ENCODE data around the gene PPIL1. TPM values are rescaled to one million over a fixed set of nuclear protein-coding genes. Genes with fewer than 3 reads are reported as not detected.

The PPIL1 gene
- total RNA-seq, 2 experiments from 2014 or later = 55.1 to 58.4 TPM

DNA sequence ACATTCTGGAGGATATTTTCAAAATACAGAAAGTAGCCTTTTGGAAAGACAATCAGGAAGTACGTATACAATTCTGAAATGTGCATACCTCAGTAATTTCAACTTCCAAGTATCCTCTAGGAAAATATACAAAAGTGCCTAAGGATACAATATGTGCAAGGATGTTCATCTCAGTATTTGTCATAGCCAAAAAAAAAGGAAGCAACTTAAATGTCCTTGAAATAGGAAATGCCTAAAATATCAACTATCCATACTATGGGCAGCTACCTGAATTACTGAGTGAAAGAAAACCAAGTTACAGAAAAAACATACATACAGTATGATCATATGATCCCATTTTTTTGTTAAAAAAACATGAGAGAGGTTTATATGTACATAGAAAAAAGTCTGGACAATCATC lies 1.5 kb downstream of the PPIL1 start:
- H3K27me3 Mint-ChIP-seq = no peaks in the 10 kb centered on the region
- no peak for DNase-seq
- no peak overlapping the region for H3K27ac Mint-ChIP-seq
- H3K36me3 Mint-ChIP-seq = peaks cover 43% of the 10 kb centered on the region
- H3K4me1 Mint-ChIP-seq = peaks cover 42% of the 10 kb centered on the region
- H3K9me3 Mint-ChIP-seq = no peaks in the 10 kb centered on the region
- peak overlapping the region; percentile 97 for H3K4me3 Mint-ChIP-seq

DNA sequence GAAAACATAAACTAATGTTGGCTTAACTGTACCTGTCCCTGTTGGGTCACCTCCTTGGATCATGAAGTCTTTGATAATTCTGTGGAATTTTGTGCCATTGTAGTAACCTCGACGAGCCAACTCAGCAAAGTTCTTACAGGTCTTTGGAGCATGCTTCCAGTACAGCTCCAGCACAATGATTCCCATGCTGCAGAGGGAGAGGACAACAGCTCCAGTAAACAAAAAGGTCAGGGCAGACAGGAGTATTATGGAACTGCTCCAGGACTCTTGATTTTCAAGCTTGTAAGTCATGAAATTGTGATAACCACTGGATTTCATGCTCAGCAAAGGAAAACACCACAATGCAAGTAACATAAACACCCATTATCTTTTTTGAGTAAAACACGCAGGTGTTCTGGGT lies 2.9 kb downstream of the PPIL1 start:
- H3K4me1 Mint-ChIP-seq = peaks cover 51% of the 10 kb centered on the region
- no peak overlapping the region for H3K27ac Mint-ChIP-seq
- H3K4me3 Mint-ChIP-seq = no peak overlapping the region
- H3K27me3 Mint-ChIP-seq = no peaks in the 10 kb centered on the region
- peaks cover 52% of the 10 kb centered on the region for H3K36me3 Mint-ChIP-seq
- DNase-seq = no peak
- no peaks in the 10 kb centered on the region for H3K9me3 Mint-ChIP-seq

DNA sequence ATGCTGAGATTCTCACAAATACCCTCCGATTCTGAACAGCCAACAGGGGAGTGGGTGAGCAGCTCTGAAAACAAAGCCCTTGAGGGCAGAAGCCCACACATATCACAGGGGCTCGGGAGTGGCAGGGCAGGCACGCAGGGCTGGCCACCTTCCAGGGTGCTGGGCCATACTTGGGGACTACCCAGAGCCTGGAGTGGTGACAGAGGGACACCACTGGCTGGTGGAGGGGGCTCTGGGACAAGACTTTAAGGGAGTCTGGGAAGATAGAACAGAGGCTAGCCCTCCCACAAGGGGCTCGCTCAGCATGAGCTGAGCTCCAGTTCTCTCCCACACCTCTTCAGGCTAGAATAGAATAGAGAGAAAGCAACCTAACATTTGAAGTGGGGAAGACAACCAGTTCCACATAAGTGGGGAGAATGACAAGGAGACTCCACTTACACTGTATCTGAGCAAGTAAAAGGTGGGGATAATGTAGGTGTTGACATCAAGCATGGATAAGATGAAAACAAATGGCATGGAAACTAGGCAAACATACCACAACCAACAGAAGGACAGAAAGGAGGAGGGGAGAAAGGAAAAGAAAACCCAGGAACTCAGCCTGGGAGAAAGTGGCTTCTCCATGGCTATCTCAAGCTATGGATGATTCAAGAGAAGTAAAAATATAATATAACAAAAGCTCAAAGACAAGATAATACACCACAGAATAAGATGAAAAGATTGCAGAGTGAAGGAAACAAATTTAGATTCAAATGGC lies 7.0 kb downstream of the PPIL1 start:
- H3K4me1 Mint-ChIP-seq = peaks cover 53% of the 10 kb centered on the region
- H3K4me3 Mint-ChIP-seq = no peak overlapping the region
- no peak for DNase-seq
- H3K9me3 Mint-ChIP-seq = no peaks in the 10 kb centered on the region
- H3K36me3 Mint-ChIP-seq = peaks cover 53% of the 10 kb centered on the region
- no peaks in the 10 kb centered on the region for H3K27me3 Mint-ChIP-seq
- H3K27ac Mint-ChIP-seq = no peak overlapping the region

DNA sequence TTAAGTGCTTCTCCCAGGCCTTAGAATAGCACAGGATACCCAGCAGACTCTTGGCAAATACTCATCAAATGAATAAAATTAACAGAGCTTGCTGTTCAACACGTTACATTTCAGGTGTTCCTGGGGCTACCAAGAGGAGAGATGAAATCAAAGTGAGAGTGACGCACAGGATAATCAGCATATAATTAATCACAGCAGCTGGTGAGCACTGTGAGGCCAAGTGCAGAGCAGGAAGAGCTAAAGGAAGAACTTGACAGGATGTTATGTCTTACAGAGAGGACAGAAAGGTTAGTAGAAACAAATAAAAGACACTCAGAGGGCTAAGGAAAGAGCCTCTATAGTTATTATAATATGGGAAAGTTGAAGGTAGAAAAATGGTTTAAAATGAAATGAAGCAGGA lies 8.8 kb downstream of the PPIL1 start:
- Mint-ChIP-seq H3K27me3 (no peaks in the 10 kb centered on the region), H3K4me3 (no peak overlapping the region), H3K4me1 (peaks cover 41% of the 10 kb centered on the region), H3K36me3 (peaks cover 41% of the 10 kb centered on the region), H3K27ac (no peak overlapping the region), H3K9me3 (no peaks in the 10 kb centered on the region)
- no peak for DNase-seq

DNA sequence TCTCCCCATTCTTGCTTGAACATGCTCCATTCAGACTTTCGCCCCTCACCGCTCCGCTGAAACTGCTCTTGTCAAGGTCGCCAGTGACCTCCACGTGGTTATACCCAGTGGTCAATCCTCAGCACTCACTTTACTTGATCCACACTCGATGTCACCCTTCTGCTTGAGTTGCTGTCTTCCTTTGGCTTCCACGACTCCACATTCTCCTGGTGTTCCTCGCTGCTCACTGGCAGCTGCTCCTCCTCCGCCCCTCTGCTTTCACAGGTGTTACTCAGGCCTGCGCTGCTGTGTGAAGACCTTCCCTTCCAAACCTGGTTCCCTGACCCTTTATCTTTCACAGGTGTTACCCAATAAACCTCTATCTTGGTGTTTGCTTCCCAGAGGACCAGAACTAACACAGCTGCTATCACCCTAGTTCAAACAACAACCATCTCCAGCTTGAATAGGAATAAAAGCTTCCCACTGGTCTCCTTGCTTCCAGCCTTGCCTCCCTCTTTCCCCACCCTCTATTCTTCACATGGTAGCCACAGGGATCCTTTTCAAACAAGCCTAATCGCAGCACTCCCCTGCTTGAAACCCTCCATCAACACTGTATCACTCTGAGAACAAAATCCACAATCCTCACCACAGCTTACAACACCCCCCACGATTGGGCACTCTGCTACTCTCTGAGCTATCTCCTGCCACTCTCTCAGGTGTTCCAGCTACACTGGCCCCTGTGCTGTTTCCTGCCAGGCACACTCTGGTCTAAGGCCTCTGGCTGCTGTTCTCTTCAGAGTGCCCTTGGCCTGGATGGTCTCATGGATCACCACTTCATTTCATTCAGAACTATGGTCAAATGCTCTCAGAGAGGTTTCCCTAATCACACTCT lies 10.7 kb downstream of the PPIL1 start:
- Mint-ChIP-seq H3K9me3 (no peaks in the 10 kb centered on the region), H3K27ac (no peak overlapping the region), H3K27me3 (no peaks in the 10 kb centered on the region), H3K36me3 (peaks cover 32% of the 10 kb centered on the region), H3K4me3 (no peak overlapping the region), H3K4me1 (peaks cover 29% of the 10 kb centered on the region)
- DNase-seq = no peak

DNA sequence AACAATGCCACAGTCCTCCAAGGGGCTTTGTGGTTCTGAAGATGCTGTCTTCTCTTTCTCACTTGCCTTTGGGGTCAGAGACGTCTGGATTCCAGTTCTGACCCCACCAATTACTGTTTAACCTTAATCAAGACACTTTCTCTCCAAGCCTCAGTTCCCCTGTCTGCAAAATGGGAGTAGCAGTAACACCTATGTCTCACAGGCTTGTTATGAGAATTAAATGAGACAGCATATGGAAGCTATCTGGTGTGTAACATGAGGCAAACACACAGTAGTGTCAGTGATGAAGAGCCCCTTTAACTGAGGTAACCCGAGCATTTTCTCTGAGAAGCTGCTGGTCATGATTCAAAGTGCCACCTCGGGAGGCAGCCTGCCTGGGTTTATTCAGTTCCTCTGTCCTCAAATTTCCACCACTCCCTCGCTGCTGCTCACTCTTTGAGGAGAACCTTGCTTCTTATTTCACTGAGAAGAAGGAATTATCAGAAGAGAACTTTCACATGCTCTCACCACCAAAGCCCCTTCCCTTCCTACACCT lies 11.7 kb downstream of the PPIL1 start:
- Mint-ChIP-seq H3K4me1 (peaks cover 29% of the 10 kb centered on the region), H3K27ac (no peak overlapping the region), H3K9me3 (no peaks in the 10 kb centered on the region), H3K27me3 (no peaks in the 10 kb centered on the region), H3K4me3 (no peak overlapping the region), H3K36me3 (peaks cover 34% of the 10 kb centered on the region)
- DNase-seq = no peak

DNA sequence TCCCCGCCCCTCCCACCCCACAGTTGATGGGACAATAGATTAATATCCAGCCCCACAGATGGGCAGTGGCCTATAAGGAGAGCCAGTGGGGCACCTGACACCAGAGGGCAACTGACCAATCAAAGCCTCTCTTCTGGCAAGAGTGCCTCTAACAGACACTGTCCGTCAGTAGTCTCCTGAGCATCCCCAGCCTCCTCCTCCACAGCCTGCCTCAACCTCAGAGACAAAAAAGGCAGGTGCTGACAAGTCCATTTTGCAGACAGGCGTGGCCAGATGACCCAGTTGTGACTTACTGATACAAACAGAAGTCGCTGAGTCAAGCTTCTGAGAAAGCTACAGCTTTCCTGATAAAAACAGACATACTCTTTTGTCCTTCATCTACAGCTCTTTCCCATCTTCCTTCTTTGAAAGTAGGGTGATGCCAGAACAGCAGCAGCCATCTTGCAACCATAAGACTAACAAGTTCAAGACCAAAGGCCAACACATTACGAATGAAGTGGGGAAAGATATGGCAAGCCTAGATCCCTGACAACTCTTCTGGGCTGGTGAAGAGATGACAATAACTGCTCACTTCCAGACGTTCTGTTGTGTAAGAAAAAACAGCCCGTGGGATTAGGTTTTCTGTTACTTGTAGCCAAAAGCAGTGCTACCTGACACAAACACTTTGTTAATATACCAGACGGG lies 12.3 kb downstream of the PPIL1 start:
- Mint-ChIP-seq H3K36me3 (peaks cover 29% of the 10 kb centered on the region), H3K9me3 (no peaks in the 10 kb centered on the region), H3K4me3 (no peak overlapping the region), H3K27ac (no peak overlapping the region), H3K27me3 (no peaks in the 10 kb centered on the region), H3K4me1 (peaks cover 23% of the 10 kb centered on the region)
- DNase-seq = no peak

DNA sequence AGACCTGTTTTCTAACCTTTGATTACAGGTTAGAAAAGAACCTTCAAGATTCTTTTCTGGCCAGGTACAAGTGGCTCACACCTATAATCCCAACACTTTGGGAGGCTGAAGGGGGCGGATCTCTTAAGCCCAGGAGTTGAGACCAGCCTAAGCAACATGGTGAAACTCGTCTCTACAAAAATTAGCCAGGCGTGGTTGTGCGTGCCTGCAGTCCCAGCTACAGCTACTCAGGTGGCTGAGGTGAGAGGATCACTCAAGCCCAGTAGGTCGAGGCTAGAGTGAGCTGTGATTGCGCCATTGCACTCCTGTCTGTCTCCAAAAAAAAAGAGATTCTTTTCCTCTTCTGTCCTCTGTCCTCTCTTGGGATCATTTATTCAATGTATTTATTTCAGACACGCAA lies 14.5 kb downstream of the PPIL1 start:
- Mint-ChIP-seq H3K27ac (no peak overlapping the region), H3K4me1 (peaks cover 8% of the 10 kb centered on the region)

DNA sequence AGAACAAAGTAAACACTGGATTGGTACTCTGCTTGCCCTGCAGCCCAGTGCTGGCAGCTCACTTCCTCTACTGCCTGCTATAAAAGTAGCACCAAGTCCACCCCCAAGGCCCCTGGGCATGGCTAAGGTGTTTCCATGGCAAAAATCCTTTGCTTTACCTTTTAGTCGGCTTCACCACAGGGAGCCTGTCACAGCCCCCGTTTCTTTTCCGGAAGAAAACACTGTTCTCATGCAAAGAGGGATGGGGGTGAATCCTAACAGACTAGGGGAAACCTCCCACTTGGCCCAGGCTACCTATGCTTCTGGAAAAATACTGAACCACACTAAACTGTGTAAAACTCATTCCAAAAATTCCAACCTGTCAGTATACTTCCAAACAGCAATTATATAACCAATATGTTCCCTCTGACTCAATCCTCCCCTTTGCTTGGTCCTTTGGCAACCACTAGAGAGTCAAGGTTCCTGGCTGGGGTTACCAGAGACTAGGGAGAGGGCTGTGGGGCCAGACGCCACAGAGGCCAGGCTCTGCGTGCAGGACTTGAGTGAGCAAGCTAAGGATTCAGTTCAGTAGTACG lies 16.1 kb downstream of the PPIL1 start:
- H3K36me3 Mint-ChIP-seq = peaks cover 30% of the 10 kb centered on the region
- H3K4me3 Mint-ChIP-seq = no peak overlapping the region
- H3K27ac Mint-ChIP-seq = no peak overlapping the region
- no peaks in the 10 kb centered on the region for H3K27me3 Mint-ChIP-seq
- DNase-seq = no peak
- H3K9me3 Mint-ChIP-seq = no peaks in the 10 kb centered on the region
- peaks cover 1% of the 10 kb centered on the region for H3K4me1 Mint-ChIP-seq

More for the DNA sequence above, 14.5 kb downstream of the PPIL1 start:
- Mint-ChIP-seq H3K4me3 (no peak overlapping the region), H3K9me3 (no peaks in the 10 kb centered on the region), H3K27me3 (no peaks in the 10 kb centered on the region), H3K36me3 (peaks cover 27% of the 10 kb centered on the region)
- DNase-seq = no peak

DNA sequence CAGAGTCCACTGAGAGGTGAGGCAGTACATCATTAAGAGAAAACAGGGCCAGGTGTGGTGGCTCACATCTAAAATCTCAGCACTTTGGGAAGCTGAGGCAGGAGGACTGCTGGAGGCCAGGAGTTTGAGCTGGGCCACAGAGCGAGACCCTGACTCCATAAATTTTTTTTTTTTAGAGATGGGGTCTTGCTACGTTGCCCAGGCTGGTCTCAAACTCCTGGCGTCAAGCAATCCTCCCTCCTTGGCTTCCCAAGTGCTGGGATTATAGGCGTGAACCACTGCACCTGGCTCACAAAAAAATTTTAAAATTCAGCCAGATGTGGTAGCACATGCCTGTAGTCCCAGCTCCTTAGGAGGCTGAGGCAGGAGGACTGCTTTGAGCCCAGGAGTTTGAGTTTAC lies 17.3 kb downstream of the PPIL1 start:
- Mint-ChIP-seq H3K27me3 (no peaks in the 10 kb centered on the region), H3K4me3 (no peak overlapping the region), H3K36me3 (peaks cover 36% of the 10 kb centered on the region), H3K27ac (no peak overlapping the region), H3K4me1 (no peaks in the 10 kb centered on the region), H3K9me3 (no peaks in the 10 kb centered on the region)
- no peak for DNase-seq

DNA sequence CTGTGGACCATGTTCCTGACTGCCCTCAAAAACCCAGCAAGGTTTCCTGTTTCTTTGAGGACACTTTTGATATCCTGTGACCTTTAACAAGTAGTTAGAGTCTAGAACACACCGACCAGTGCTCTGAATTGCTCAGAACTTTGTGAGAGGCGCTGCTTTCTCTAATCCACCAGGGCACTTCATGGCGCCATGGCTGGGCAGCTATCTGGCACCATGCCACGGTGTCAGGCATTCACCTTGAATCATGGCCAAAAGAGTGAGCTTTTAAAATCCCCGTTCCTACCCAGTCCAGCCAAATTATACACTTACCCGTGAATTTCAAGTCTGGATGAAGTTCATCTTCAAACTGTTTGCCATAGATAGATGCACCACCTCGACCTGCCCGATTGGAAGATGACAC lies 18.3 kb downstream of the PPIL1 start:
- Mint-ChIP-seq H3K4me1 (no peaks in the 10 kb centered on the region), H3K9me3 (no peaks in the 10 kb centered on the region), H3K4me3 (no peak overlapping the region), H3K27ac (no peak overlapping the region), H3K36me3 (peaks cover 45% of the 10 kb centered on the region), H3K27me3 (no peaks in the 10 kb centered on the region)
- no peak for DNase-seq

DNA sequence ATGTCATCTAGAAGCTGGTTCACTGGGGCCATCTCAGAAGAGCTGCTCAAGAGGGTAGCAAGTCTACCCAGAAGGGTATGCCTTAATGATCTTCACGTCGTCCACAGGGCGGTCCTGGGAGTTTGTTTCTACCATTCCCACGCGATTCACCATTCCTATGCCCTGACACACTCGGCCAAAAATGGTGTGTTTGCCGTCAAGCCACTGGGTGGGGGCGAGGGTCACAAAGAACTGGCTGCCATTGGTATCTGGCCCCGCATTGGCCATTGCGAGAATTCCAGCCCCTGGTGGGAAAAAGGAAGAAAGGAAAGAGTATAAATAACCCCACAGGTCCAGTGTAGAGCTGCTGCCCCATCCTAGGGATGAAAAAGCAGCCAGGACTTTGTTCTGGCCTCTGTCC lies 18.9 kb downstream of the PPIL1 start:
- H3K36me3 Mint-ChIP-seq = peaks cover 51% of the 10 kb centered on the region
- peaks cover 2% of the 10 kb centered on the region for H3K9me3 Mint-ChIP-seq
- H3K4me3 Mint-ChIP-seq = no peak overlapping the region

DNA sequence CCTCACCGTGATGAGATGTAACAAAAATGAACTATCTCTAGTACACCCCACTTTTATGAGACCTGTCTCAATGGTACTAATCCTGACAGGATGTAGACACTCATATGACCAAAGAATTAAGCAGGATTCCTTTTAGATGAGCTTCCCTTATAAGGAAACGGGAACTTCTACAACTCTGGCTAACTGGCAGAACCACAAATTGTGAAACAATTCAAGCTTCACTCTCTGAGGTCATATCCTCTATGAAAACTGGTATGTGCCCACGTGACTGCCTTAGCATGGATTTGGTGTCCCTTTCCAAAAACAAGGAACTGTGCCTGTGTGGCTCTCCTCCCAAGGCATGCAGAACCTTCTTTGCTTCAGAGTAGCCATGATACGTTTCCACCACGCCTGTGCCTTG lies 21.3 kb downstream of the PPIL1 start:
- DNase-seq = no peak
- Mint-ChIP-seq H3K4me3 (no peak overlapping the region), H3K4me1 (peaks cover 8% of the 10 kb centered on the region), H3K27me3 (peaks cover 8% of the 10 kb centered on the region), H3K27ac (no peak overlapping the region), H3K9me3 (peaks cover 5% of the 10 kb centered on the region), H3K36me3 (peaks cover 53% of the 10 kb centered on the region)

More for the DNA sequence above, 18.9 kb downstream of the PPIL1 start:
- no peaks in the 10 kb centered on the region for H3K4me1 Mint-ChIP-seq
- H3K27ac Mint-ChIP-seq = no peak overlapping the region
- DNase-seq = no peak
- no peaks in the 10 kb centered on the region for H3K27me3 Mint-ChIP-seq

DNA sequence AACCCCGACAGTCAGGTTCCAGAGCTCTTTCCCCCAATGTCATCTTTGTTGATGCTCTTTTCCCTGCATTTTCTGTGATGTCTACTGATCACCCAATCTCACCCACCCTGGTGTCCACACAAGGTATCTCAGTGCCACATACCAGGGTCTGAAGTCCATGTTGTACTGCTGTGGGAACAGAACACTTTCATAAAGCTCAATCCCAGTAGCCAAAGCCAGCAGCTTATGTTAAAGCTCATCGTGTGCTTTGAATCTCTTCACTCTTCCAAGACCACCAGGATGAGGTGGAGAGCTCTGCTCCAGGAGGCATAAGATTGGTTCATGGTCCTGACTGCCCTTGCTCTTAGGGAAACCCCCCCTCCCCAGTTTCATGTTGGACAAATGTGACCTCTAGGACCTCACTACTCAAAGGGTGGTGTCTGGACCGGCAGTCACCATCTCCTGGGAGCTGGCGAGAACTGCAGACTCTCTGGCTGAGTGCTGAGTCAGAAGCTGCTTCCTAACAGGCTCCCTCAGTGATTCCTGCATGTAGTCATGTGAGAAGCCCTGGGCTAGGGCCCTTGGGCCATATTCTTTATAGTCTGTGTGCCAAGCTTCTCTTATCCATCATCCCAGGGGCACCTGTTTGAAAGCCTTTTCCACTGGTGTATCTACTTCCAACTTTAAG lies 22.0 kb downstream of the PPIL1 start:
- DNase-seq = no peak
- no peak overlapping the region for H3K4me3 Mint-ChIP-seq
- H3K36me3 Mint-ChIP-seq = peaks cover 55% of the 10 kb centered on the region
- H3K4me1 Mint-ChIP-seq = peaks cover 8% of the 10 kb centered on the region
- peaks cover 8% of the 10 kb centered on the region for H3K27me3 Mint-ChIP-seq
- no peak overlapping the region for H3K27ac Mint-ChIP-seq
- H3K9me3 Mint-ChIP-seq = peaks cover 5% of the 10 kb centered on the region
